GM10847 (cell line): ENCODE results near the gene EPSTI1.

Experiments used
- POLR2A ChIP-seq: IDR thresholded peaks from 2 replicates; pipeline ENCODE4 v1.6.1; 2011; ENCODE audit not compliant: insufficient read length; ENCODE audit errors: extremely low read depth

Gene EPSTI1

DNA sequence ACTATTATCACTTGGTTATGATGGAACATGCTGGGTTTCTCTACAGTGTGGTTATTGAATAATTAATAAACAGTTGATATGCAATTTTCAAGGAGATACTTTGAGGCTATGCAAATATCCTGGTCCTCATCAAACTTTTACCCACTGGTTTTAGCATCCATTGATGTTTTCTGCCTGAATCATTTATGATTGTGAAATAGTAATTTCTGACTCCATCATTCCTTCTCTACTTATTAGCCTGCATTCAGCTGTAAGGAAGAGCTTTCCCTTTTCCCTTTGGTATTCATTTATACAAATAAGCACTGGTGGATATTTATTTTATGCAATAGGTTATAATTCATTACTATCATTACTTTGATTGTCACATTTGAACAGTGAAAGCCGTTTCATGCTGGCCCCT is 17.5 kb upstream of the EPSTI1 start:
- TF ChIP-seq POLR2A: no peak

DNA sequence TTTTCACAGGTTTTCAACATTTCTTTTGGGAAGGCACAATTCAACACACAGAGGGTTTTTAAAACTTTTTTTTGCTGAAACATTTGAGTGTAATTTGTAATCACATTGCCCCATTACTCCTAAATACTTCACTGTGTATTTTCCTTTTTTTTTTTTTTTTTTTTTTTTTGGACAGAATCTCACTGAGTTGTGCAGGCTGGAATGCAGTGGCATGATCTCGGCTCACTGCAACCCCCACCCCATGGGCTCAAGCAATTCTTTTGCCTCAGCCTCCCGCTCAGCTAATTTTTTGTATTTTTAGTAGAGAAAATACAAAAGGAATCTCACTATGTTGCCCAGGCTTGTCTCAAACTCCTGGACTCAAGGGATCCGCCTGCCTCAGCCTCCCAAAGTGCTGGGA is 16.6 kb upstream of the EPSTI1 start:
- TF ChIP-seq POLR2A: no peak

DNA sequence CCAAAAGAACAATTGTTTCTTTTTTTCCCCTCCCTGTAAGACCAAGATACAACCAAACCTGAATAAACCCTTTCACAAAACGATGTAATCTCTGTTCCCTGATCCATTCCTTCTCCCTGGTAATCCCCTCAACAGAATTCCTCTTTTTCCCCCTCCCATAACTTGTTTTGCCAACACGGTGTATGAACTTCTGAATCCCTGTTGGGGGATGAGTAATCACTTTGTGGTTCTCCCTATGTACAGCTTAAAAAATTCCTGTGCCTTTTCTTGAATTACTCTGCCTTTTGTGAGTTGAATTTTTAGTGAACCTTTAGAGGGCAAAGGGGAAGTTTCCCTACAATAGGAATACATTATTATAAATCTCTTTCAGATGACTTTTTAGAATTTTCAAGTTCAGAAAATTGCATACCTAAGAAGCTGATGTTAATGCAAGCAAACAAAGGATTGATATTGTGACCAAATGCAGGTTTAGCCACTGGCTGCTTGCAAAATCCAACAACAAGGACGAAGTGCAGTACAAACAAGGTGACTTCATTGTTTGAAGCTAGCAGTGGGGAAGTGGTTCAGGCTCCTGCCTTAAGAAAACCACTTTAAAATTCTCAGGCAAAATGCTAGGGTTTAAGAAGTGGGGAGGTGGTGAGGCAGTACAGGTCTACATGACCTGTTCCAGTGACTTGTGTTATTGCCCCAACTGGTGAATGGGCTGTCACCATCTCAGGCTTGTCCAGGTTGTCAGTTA is 15.0 kb upstream of the EPSTI1 start:
- TF ChIP-seq POLR2A: no peak

DNA sequence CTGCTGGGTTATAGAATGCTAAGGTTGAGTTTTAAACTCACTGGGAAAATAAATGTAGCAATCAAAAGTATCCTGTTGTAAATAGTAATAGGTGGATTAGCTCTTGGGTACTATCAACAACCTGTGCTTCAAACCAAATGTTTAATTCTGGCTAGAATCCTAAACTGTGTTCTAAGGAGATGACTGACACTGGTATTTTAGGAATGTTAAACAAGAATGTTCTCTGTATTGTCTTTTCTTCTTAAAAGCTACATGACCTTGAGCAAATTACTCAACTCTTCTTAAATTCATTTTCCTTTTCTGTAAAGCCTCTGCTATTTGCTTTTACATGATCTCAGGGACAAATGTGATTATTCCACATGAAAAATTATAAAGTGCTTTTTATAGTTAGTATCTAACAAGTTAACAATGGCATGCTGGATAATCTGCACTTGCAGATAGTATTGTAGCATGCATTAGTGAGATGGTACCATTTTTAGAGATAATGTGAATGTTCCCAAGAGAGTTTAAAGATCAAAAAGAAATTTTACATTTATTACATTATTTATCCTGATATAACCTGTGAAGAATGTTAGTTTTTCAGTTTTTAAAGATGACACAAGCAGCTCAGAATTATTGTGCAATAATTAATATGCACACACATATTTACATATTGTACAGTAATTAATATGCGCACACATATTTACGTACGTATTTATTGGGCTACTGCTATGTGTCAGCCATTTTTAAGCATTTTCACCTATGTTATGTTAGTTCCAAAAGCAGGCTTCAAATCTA is 13.6 kb upstream of the EPSTI1 start:
- TF ChIP-seq POLR2A: no peak

DNA sequence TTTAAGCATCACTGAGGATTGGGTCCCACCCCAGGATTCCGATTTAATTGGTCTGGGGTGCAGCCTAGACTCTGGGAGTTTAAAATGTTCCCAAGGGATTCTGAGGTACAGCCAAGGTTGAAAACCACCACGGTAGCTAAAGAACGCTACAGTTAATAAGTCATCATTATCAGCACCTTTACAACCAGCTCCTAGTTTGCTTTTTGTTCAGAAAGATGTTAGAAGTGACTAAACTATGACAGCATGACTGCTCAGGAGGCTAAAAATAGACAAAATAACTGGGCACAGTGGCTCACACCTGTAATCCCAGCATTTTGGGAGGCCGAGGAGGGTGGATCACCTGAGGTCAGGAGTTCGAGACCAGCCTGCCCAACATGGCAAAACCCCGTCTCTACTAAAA is 11.7 kb upstream of the EPSTI1 start:
- no peak for TF ChIP-seq POLR2A

DNA sequence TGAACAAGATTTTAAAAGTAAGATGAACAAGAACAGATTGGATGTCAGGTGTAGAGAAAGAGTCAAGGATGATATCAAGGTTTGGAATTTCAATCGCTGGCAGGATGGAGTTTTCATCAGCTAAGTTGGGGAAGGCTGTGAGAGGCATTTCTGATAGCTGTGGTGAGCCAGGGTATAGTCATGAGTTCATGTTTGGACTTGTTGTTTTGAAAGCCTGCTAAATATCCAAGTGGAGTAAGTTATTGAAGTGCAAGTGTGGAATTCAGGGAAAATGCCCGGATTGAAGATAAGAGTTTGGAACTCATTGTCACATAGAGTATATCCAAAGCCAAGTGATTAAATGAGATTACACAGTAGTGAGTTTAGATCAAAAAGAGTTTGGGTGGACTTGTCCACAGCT is 11.0 kb upstream of the EPSTI1 start:
- no peak for TF ChIP-seq POLR2A

DNA sequence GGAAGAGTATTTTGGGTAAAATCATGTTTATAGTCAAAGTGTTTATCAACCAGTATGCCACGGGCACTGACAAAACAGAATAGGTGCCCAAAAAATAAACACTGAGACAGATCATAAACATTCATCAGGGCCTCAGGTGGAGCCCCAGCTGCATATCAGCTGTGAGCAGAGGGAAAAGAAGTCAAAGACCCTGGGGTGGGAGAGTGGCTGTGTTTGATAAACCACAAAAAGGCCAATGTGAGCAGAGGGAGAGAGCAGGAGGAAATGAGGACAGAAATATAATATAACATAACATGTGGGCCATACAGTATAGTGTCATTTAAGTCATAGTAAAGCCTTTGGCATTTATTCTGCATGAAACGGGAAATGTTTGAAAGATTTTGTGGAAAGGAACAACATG is 10.0 kb upstream of the EPSTI1 start:
- TF ChIP-seq POLR2A: no peak

DNA sequence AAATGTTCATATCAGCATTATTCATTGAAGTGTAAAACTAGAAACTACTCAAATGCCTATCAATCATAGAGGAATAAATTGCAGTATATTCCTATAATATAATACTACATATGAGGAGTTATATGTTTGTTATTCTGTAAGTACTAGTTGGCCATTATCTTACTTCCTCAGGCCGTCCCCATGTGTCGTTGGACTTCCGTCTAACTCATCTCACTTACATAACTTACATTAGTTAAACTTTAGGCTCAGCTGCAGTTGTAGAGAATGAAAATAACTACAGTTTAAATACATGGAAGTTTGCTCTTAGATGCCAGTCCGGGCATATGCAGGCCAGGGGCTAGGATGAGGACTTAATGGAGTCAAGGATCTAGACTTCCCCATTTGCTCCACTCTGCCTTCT is 8.6 kb upstream of the EPSTI1 start:
- no peak for TF ChIP-seq POLR2A

DNA sequence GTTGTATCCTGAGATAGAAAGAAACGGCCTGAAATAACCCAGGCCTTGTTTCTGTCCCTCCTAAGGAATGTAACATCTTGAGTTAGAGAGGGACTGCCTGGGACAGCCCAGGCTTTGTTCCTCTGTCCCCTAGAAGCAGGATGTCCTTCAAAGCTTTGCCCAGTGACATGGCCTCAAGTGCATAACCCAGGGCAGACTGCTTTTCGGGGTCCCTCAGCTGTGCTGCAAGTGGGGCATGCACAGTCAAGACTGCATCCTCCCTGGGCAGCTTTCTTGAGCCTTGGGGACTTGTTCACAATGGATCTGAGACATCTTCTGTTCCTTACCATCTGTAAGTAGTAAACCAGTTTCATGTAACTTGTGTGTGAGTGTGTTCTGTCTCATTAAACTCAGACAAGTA is 7.5 kb upstream of the EPSTI1 start:
- TF ChIP-seq POLR2A: no peak

DNA sequence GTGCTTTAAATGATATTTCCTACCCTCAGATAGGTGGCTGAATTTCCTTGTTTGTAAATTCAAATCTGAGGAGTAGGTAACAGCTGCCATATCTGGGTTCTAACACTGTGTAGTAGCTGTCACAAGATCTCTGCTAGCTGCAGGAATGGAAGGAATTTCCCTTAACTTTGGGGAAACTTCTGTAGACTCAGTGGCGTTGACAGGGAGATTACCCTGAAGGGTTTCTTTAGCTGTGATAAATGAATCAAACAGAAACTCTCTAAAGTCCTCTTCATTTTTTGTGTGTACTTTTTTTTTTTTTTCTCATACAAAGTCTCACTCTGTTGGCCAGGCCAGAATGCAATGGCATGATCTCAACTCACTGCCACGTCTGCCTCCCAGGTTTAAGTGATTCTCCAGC is 5.3 kb upstream of the EPSTI1 start:
- no peak for TF ChIP-seq POLR2A

DNA sequence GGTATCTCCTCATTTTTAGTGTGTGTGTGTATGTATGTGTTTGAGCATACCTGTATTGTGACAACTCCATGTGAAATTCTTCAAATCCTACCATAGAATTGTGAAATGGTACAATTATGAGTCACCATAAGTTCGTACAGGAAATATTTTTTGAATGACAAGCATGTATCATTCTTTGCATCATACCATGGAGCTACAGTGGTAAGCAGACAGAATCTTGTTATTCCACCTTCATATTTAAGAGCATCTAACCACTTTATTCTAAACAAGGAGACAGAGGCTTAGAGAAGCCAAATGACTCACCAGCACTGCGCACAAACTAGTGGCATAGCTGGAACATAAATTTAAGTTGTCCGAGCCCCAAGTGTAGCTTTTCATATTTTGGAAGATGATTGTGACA is 4.5 kb upstream of the EPSTI1 start:
- no peak for TF ChIP-seq POLR2A

DNA sequence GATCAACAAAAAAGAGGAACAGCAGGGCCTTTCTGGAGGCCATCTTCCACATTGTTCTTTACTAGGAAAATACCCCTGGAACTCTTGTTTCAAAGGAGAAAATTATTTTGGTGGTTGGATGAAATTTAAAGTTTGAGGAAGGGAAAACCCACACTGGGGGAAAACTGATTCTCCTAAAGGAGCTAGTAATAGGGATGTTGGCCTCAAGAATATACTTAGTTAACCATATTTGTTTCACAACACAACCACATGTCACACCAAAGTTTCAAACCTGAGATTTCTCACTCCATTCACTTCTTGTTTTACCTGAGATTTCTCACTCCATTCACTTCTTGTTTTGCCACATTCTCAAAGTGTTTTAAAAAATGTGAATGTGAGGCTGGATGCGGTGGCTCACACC is 2.8 kb upstream of the EPSTI1 start:
- no peak for TF ChIP-seq POLR2A

DNA sequence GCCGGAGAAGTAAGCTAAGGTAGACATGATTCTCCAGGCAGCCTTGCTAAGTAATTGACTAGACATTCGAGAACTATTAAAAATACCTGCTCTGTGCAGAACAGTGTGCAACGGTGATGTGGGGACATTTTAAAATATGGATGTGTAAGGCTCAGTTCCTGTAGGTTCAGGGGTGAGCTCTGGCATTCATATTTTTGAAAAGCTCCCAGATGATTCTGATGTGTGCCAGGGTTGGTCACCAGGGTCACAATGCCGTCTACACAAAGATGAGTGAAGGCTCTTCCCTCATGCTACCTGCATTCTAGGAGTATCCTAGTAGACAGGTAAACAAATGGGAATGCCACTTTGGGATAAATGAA is 702 bp upstream of the EPSTI1 start:
- no peak for TF ChIP-seq POLR2A

DNA sequence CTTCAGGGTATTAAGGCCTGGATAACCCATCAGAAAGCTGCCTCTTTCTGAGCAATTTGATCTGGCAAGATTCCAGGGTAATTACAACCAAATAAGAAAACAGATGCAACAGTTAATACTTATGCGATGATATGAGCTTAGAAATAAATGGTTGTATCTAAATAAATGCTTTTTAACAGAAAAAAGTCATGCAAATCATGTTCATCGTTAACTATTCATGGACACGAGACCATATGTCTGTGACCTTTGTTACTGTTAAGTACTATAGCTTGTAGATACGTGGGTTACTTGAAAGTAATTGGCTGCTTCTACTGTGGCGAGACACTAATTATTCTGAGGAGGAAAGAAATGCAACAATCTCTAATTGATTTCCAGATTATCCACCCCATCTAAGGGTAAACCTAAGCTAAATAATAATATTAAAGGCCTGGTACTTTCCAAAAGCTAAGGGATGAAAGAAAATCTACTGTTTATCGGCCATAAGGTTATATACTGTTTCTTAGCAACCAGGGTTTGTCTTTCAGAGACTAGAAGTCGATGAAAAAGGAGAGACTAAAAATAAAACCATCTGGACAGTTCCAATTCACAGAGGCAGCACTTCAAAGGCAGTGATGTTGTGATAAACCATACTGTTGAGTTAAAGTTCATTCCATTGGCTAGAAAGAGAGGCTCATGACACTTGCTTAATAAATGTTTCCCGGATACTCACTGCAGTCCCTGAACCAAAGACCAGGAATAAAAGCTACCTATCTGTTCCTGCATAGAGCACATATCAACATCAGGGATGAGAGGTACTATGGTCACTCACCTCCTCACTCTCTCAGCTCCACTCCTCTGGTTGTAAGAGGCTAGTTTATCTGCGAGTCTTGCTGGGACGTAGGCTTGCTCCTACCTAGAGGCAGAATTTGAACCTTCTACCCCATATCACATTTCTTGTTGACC is 1.5 kb downstream of the EPSTI1 start:
- no peak for TF ChIP-seq POLR2A

DNA sequence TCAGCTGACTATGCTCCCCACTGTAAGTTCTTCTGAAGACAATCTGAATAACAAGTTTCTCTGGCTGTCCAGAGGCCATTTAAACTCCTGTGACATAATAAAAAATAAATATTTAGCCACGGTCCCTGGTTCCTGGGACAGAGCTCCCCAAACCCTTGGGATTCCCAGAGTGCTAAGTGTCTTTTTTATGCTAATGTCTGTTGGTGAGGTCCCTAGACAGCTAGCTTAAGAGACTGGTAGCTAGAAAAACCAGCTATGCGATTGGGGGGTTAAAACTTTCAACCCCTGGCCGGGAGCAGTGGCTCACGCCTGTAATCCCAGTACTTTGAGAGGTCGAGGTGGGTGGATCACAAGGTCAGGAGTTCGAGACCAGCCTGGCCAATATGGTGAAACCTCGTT is 5.9 kb downstream of the EPSTI1 start:
- TF ChIP-seq POLR2A: no peak

DNA sequence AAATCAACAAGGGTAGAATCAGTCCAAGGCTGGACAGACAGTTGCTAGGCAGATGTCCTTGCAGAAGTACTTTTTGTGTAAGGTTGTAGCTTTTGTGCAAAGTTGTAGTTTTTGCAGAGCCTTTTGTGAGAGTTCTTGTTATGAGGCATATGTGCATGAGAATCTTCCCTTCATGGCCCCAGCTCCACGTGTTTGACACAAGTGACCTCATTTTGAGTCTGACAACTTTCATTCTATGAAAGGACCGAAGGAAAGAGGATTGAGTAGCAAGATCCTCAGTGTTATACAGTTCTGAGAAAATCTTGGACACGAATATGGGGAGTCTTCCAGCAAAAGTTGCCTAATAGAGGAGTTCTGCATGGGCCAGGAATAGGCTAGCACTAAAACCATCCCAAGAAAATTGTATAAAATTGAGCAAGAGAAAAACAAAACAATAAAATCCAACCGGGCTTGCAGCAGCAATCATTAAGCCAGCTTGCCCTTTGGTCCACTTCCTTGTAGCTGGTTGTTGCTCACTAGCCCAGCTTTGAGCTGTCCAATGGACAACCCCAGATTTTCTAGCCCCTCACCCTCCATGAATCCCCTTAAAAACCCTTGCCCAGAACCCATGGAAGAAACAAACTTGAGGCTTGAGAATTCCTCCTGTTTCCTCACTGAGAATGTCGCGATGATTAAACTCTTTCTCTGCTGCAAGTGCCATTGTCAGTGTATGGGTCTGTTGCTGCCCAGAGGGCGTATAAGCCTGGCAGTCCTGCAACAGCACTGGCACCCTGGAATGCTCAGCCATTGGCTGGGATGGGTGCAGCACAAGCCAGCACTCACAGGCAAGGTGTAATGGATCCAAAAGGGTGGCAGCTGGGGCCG is 6.5 kb downstream of the EPSTI1 start:
- TF ChIP-seq POLR2A: no peak
